A549 treated with Mapracorat at 1 μM for 4 hours (cell line): ENCODE data around the gene TSPAN18. TPM values are rescaled to one million over a fixed set of nuclear protein-coding genes. Genes with fewer than 3 reads are reported as not detected.

ENCODE experiments used
- total RNA-seq: library from RNA; stranded (reverse); fragments of 200-300 nt; extraction: Qiagen RNA extraction; gene quantifications from 5 replicates; pipeline ENCODE4 v1.2.3, GENCODE V29; 2022

The TSPAN18 gene, protein sequence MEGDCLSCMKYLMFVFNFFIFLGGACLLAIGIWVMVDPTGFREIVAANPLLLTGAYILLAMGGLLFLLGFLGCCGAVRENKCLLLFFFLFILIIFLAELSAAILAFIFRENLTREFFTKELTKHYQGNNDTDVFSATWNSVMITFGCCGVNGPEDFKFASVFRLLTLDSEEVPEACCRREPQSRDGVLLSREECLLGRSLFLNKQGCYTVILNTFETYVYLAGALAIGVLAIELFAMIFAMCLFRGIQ
- total RNA-seq = 2.3 to 3.1 TPM (median 2.9 TPM) in 5 replicates

DNA sequence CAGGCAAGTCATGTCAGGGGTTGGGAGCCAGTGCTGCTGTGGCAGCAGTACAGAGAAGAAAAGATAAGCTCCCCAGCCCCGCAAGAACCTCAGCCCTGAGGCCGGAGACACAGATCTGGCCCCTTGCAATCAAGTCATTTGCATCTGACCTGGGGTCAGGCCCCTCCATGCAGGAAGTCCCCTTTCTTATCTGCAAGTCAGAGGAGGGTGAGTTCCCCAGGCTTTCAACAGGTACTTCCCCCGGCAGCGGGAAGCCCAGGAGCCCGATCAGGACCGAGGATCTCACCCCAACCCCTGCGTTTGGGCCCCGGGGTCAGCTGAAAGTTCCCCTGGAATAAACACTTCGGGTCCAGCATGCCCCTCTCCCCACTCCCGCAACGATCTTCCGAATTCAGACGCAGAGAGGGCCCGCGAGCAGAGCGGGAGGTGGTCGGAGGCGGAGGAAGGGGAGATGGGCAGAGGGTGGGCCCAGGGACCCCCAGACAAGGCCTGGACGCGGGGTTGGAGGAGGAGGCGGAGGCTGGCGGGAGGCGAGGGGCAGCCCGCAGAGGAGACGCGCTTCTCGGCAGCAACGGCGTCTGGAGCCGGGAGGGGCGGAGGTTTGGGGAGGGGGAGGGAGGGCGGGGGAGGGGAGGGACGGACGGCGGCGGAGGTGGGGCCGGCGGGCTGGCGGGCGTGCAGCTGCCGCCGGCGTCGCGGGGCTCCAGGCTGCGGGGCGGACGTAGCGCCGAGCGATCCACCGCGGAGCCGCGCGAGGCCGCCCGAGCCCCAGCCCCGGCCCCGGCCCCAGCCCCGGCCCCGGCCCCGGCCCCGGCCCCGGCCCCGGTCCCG is at the start of gene TSPAN18:
TSS of gene TSPAN18 (plus strand) at position 680 of the 831 bp plus-strand sequence. CDS start 179,455 bp downstream, outside the sequence.

DNA sequence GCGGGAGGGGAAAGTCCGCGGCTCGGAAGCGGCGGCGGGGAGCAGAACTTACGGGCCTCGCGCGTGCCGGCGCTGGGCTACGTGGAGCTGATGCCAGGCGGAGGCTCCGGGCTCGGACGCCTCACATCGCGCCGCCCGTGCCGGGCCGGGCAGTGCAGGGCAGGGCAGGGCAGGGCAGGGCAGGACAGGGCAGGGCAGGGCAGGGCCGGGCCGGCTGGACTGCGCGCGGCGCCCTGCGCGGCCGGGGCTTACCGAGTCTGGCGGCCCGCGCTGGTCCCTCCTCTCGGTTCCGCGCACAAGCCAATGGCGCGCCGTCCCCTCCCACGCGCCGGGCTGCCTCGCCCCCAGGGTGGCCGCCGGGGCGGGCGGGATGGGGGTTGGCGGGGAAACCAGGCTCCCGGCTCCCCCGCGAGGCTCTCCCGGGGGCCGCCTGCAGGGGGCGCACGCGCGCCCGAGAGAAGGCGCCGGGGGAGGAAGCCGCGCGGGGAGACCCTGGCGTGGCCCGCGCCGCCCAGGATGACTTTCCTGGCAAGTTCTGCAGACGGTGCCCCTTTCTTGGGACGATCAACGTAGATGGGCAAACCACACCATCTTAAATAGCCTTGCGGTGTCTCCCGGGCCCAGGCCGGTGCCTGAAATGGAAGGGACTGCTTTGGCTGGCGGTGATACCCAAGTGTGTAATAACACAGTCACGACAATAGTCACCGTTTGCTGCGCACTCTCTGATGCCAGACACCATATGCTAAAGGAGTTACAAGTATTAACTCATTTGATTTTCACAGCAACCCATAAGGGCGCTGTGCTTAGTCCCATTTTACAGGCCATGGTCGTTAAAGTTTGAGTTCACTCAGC is 224.1 kb downstream of the TSPAN18 start, which contains the start of gene TP53I11:
TSS of gene TP53I11 (minus strand) at position 259 of the 852 bp plus-strand sequence. CDS start 12,548 bp downstream, outside the sequence.

Other genes with a start within 250 kb of the TSPAN18 start
- gene CD82, start 161.3 kb upstream of the TSPAN18 start, total RNA-seq = 3.5 to 10.7 TPM (median 5.9 TPM) in 5 replicates
- gene TP53I11, start 223.9 kb downstream of the TSPAN18 start, total RNA-seq = 33.8 to 47.8 TPM (median 43.4 TPM) in 5 replicates